ENCODE results near the gene OTX1. TPM values are rescaled to one million over a fixed set of nuclear protein-coding genes. Genes with fewer than 3 reads are reported as not detected.

The OTX1 gene
- total and polyA plus RNA-seq, 2 of the 8 experiments (the other 6 are each of a cell fraction or from before 2014, with no cell fraction given) = 0.24 to 3.3 TPM

GRCh38 chr2:63027220-63027619 lies 23.4 kb upstream of the OTX1 start:
- Histone ChIP-seq H2AFZ (ENCODE audit: low read length) (no peak overlapping the region), H3K4me2 (ENCODE audit: insufficient read depth in 1 of 2, low read depth in 2 of 2, low read length in 2 of 2) (no peak overlapping the region), H3K9ac (replicated peaks in 1 of 4; ENCODE audit: extremely low read depth in 1 of 4, low read depth in 3 of 4, low read length in 3 of 4) (no peak overlapping the region), H3K4ac (replicated peaks; ENCODE audit: insufficient read length, low read depth, low read length) (no peak overlapping the region), H2BK120ac (replicated peaks; ENCODE audit: low read depth, low read length) (no peak overlapping the region), H4K91ac (replicated peaks; ENCODE audit: insufficient read length, low read length) (no peak overlapping the region), H3K27ac (ENCODE audit: low read depth, low read length) (no peak overlapping the region), H3K18ac (ENCODE audit: extremely low read depth, low read length) (no peak overlapping the region), H3K4me1 (replicated peaks in 1 of 4; ENCODE audit: control insufficient read depth in 3 of 4, insufficient read depth in 4 of 4, low read length in 3 of 4) (no peaks in the 10 kb centered on the region), H2BK5ac (ENCODE audit: low read depth, low read length) (no peak overlapping the region), H2BK12ac (ENCODE audit: low read depth, low read length) (no peak overlapping the region), H4K20me1 (replicated peaks in 1 of 2; ENCODE audit: control insufficient read depth in 1 of 2, insufficient read depth in 2 of 2, low read length in 2 of 2) (no peaks in the 10 kb centered on the region), H3K27me3 (replicated peaks in 1 of 4; ENCODE audit: control insufficient read depth in 3 of 4, extremely low read depth in 1 of 4, insufficient read depth in 3 of 4, low read length in 3 of 4) (no peaks in the 10 kb centered on the region), H3K79me2 (ENCODE audit: control insufficient read depth in 1 of 2, insufficient read depth in 2 of 2, low read length in 2 of 2) (no peaks in the 10 kb centered on the region), H3K23me2 (ENCODE audit: low read depth, low read length) (no peaks in the 10 kb centered on the region; the same call in 1 of the 2 replicates), H3K4me3 (ENCODE audit: extremely low read depth in 1 of 4, insufficient read depth in 2 of 4, low read depth in 3 of 4, low read length in 4 of 4) (no peak overlapping the region), H2AK5ac (ENCODE audit: low read depth, low read length) (no peak overlapping the region), H3K56ac (replicated peaks; ENCODE audit: insufficient read length, low read depth, low read length) (no peak overlapping the region), H3K23ac (ENCODE audit: insufficient read length) (no peak overlapping the region), H4K8ac (ENCODE audit: extremely low read depth, insufficient read depth, low read length) (no peak overlapping the region), H3K14ac (ENCODE audit: insufficient read length) (no peak overlapping the region), H3K79me1 (ENCODE audit: low read depth, low read length) (no peaks in the 10 kb centered on the region), H2BK20ac (ENCODE audit: low read length) (no peak overlapping the region), H4K5ac (ENCODE audit: insufficient read length, low read depth, low read length) (no peak overlapping the region), H3K9me3 (ENCODE audit: insufficient read depth in 2 of 2, low read depth in 1 of 2, low read length in 1 of 2) (no peaks in the 10 kb centered on the region; a peak in 1 of 4 replicates), H3K36me3 (ENCODE audit: control insufficient read depth in 2 of 4, insufficient read depth in 4 of 4, low read length in 3 of 4) (0 out of 8 replicates have a peak, but pooled peaks cover 0 to 3% (median 0%) of the 10 kb centered on the region in 4 experiments), H2BK15ac (ENCODE audit: low read length) (no peak overlapping the region)
- DNase-seq (ENCODE audit: low read depth in 1 of 2, low spot score in 2 of 2) (no peak), FAIRE-seq (no peak)
- 97% methylated on average over 2 of the region's 2 CpGs; no CpG with 5 or more reads in 1 of the 2 experiments for WGBS, 2 experiments (ENCODE audit: extremely low coverage in 1 of 2, insufficient coverage in 1 of 2, insufficient read length in 1 of 2, insufficient replicate concordance in 2 of 2, low coverage in 1 of 2, low lambda C conversion rate in 2 of 2, missing lambda C conversion rate in 1 of 2)
- POLR2A ChIA-PET (ENCODE audit: partially characterized antibody) = no interaction called here
- TF ChIP-seq POLR2A (IDR thresholded peaks at IDR 0.05; ENCODE audit: control extremely low read depth in 1 of 2, low read depth in 2 of 2, low read length in 2 of 2) (no peak), E2F6 (IDR thresholded peaks at IDR 0.05) (no peak), CEBPB (IDR thresholded peaks at IDR 0.05; ENCODE audit: low read depth, low read length) (no peak), TEAD4 (IDR thresholded peaks at IDR 0.05; ENCODE audit: low read depth, low read length) (no peak), CTCF (IDR thresholded peaks at IDR 0.05; ENCODE audit: control extremely low read depth in 1 of 3, insufficient read depth in 1 of 3, low read depth in 1 of 3, low read length in 3 of 3) (no peak), GABPA (IDR thresholded peaks at IDR 0.05; ENCODE audit: borderline replicate concordance, insufficient read depth, low read length) (no peak), SIN3A (conservative IDR thresholded peaks at IDR 0.05 in 1 of 2, IDR thresholded peaks at IDR 0.05 in 1 of 2; ENCODE audit: low read depth in 1 of 2, low read length in 2 of 2) (no peak), CREB1 (IDR thresholded peaks at IDR 0.05) (no peak)
- CTCF ChIA-PET (ENCODE audit: partially characterized antibody) = no interaction called here

Data from H1 (cell line).